Lower lobe of right lung (tissue), 2 donors: ENCODE measurements around the gene RAE1. TPM values are rescaled to one million over a fixed set of nuclear protein-coding genes. Genes with fewer than 3 reads are reported as not detected.

Experiments used
- ATAC-seq, 2 donors: fragments of 200-7000 bp; cut with Tn5 transposase; one replicate each; pipeline ENCODE4 v1.9.1; 2020 to 2022; ENCODE audit warnings: mild to moderate bottlenecking in 2 of 2, moderate library complexity in 2 of 2
- DNase-seq: peaks from one replicate; pipeline ENCODE4 v3.0.0-alpha.2; 2020
- H3K27ac ChIP-seq: fragments of 200-600 bp; one replicate; pipeline ENCODE4 v1.8.0; 2022
- H3K27me3 ChIP-seq: fragments of 200-600 bp; one replicate; pipeline ENCODE4 v1.8.0; 2022; ENCODE audit warnings: low read depth
- H3K36me3 ChIP-seq: fragments of 200-600 bp; one replicate; pipeline ENCODE4 v1.8.0; 2022; ENCODE audit warnings: mild to moderate bottlenecking
- H3K4me1 ChIP-seq: fragments of 200-600 bp; one replicate; pipeline ENCODE4 v1.8.0; 2022
- H3K4me3 ChIP-seq: fragments of 200-600 bp; one replicate; pipeline ENCODE4 v1.8.0; 2022; ENCODE audit warnings: mild to moderate bottlenecking
- H3K9me3 ChIP-seq: fragments of 200-600 bp; one replicate; pipeline ENCODE4 v1.8.0; 2022
- CTCF ChIP-seq: fragments of 200-600 bp; IDR thresholded peaks from one replicate; pipeline ENCODE4 v1.8.0; 2022; ENCODE audit warnings: antibody characterized with exemption, mild to moderate bottlenecking
- intact Hi-C: fragments of 100-400 bp; cut with DNase I; formaldehyde crosslinking; loops from one replicate; pipeline ENCODE4 v1.11.0; 2022
- total RNA-seq: library from RNA; stranded (reverse); fragmentation: NEBNext Ultra II Directional; extraction: Animal tissue kit (Norgen Biotek cat#: 25700); gene quantifications from one replicate; pipeline ENCODE4 v1.2.1, GENCODE V29; 2021
- donor health status: DM: no; HTN: yes; CAD: no; lungs with severe emphysema.

The RAE1 gene
- total RNA-seq, 1 donor from 2014 or later: 20.6 TPM

GRCh38 chr20:57361517-57361916 is 10.5 kb downstream of the RAE1 start:
- H3K4me1 ChIP-seq: no peaks in the 10 kb centered on the region
- no peak for TF ChIP-seq CTCF
- H3K9me3 ChIP-seq: no peaks in the 10 kb centered on the region
- H3K36me3 ChIP-seq: no peaks in the 10 kb centered on the region
- ATAC-seq: no peak
- H3K4me3 ChIP-seq: no peak overlapping the region
- no peak overlapping the region for H3K27ac ChIP-seq
- DNase-seq: no peak
- intact Hi-C loops: no loop called here
- H3K27me3 ChIP-seq: no peaks in the 10 kb centered on the region

GRCh38 chr20:57364451-57364850 is 13.4 kb downstream of the RAE1 start:
- Histone ChIP-seq H3K27ac (no peak overlapping the region), H3K4me3 (no peak overlapping the region), H3K9me3 (no peaks in the 10 kb centered on the region), H3K36me3 (no peaks in the 10 kb centered on the region), H3K27me3 (no peaks in the 10 kb centered on the region), H3K4me1 (no peaks in the 10 kb centered on the region)
- DNase-seq (no peak), ATAC-seq (no peak)
- intact Hi-C loops: no loop called here
- no peak for TF ChIP-seq CTCF

GRCh38 chr20:57369596-57369995 is 18.5 kb downstream of the RAE1 start:
- Histone ChIP-seq H3K36me3 (no peaks in the 10 kb centered on the region), H3K4me1 (peaks cover 5% of the 10 kb centered on the region), H3K9me3 (no peaks in the 10 kb centered on the region), H3K27me3 (no peaks in the 10 kb centered on the region), H3K27ac (no peak overlapping the region), H3K4me3 (no peak overlapping the region)
- DNase-seq: no peak
- intact Hi-C loops: no loop called here
- ATAC-seq: no peak
- TF ChIP-seq CTCF: no peak

- no peak overlapping the region for H3K27ac ChIP-seq
- H3K9me3 ChIP-seq: no peaks in the 10 kb centered on the region
- ATAC-seq (no peak), DNase-seq (no peak)
- H3K4me3 ChIP-seq: no peak overlapping the region
- TF ChIP-seq CTCF: no peak
- no peaks in the 10 kb centered on the region for H3K36me3 ChIP-seq
- intact Hi-C loops: no loop called here
- no peaks in the 10 kb centered on the region for H3K27me3 ChIP-seq
- peaks cover 7% of the 10 kb centered on the region for H3K4me1 ChIP-seq
Observed at GRCh38 chr20:57370316-57370715, 19.3 kb downstream of the RAE1 start.

GRCh38 chr20:57371363-57371762 is 20.3 kb downstream of the RAE1 start:
- no peaks in the 10 kb centered on the region for H3K36me3 ChIP-seq
- intact Hi-C loops: no loop called here

More at GRCh38 chr20:57371363-57371762, 20.3 kb downstream of the RAE1 start:
- no peak for TF ChIP-seq CTCF
- DNase-seq: no peak
- Histone ChIP-seq H3K9me3 (no peaks in the 10 kb centered on the region), H3K27ac (no peak overlapping the region), H3K4me1 (peaks cover 7% of the 10 kb centered on the region), H3K27me3 (no peaks in the 10 kb centered on the region), H3K4me3 (no peak overlapping the region)
- no peak for ATAC-seq
